Fibroblast of villous mesenchyme (primary cell): ENCODE data around the gene SLFN5. TPM values are rescaled to one million over a fixed set of nuclear protein-coding genes. Genes with fewer than 3 reads are reported as not detected.
"Not testable (repeated sequence)": the region's sequence is repeated elsewhere in the genome, so short reads cannot be mapped to it uniquely, and the experiment has no call there.

Experiments used
- DNase-seq: peaks from one replicate; pipeline ENCODE4 v3.0.0-alpha.2; 2010; ENCODE audit warnings: low read depth
- H3K4me3 ChIP-seq: 2 replicates; pipeline ENCODE4 v1.5.1; 2011; ENCODE audit warnings: low read depth, mild to moderate bottlenecking, low read length
- total RNA-seq: library from RNA; depleted of rRNA; stranded (reverse); fragments of >200 nt; gene quantifications from 2 replicates; pipeline ENCODE4 v1.2.3, GENCODE V29; 2012
- TF ChIP-seq, protein P1 (sequence below): IDR thresholded peaks from 2 replicates; pipeline ENCODE4 v1.5.1; 2012; ENCODE audit warnings: low read depth, mild to moderate bottlenecking, low read length; ENCODE audit not compliant: insufficient read depth

SLFN5 gene
- total RNA-seq, 1 donor, result 67.8 TPM

DNA sequence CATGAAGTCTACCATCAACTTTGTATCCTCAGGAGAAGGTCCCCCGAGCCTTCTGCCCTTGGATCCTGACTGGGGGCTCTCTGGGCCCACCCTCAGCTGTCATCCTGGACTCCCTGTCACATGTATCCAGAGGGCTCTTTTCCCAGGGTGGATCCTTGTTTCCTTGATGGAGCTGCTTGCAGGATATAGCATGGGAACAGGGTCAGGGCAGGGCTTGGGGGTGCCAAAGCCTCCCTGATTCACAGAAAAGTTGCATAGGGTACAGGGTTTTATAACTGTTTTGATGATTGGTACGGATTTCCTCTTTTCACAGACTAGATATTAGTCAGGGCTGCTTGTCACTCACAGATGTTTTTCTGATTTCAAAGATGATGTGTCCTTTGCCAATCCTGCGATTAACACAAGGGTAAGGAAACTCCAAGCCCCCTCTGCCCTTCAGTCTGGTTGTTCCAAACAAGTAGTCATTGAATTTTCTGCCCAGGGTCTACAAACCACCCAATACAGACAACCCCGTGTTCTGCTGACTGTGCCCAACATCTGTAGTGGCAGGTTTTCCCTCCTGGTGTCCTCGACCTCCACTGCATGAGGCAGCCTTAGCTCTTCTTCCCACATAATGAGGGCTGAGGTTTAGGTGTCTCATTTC lies 28.1 kb upstream of the SLFN5 start:
- H3K4me3 ChIP-seq, result no peak overlapping the region
- TF ChIP-seq, protein P1, sequence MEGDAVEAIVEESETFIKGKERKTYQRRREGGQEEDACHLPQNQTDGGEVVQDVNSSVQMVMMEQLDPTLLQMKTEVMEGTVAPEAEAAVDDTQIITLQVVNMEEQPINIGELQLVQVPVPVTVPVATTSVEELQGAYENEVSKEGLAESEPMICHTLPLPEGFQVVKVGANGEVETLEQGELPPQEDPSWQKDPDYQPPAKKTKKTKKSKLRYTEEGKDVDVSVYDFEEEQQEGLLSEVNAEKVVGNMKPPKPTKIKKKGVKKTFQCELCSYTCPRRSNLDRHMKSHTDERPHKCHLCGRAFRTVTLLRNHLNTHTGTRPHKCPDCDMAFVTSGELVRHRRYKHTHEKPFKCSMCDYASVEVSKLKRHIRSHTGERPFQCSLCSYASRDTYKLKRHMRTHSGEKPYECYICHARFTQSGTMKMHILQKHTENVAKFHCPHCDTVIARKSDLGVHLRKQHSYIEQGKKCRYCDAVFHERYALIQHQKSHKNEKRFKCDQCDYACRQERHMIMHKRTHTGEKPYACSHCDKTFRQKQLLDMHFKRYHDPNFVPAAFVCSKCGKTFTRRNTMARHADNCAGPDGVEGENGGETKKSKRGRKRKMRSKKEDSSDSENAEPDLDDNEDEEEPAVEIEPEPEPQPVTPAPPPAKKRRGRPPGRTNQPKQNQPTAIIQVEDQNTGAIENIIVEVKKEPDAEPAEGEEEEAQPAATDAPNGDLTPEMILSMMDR, result no peak
- DNase-seq, result no peak

DNA sequence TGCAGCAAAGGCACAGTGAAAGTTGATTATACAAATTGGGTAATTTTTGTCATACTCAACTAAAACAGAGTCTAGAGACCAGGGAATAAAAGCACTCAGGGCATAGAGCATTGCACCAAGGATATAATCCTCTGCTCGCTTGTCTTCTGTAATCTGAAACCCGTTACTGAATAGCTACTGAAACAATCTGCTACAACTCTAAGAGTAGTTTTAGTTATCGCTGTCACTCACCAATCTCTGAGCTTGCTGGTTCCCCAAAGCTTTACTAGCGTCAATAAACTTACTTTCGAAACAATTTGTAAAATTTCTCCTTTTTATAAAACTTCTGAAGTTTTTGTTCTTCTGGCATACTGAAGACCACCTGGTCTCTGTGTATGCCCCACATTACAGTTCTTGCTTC lies 25.8 kb upstream of the SLFN5 start:
- DNase-seq, result no peak
- TF ChIP-seq, protein P1, result no peak
- H3K4me3 ChIP-seq, result no peak overlapping the region

DNA sequence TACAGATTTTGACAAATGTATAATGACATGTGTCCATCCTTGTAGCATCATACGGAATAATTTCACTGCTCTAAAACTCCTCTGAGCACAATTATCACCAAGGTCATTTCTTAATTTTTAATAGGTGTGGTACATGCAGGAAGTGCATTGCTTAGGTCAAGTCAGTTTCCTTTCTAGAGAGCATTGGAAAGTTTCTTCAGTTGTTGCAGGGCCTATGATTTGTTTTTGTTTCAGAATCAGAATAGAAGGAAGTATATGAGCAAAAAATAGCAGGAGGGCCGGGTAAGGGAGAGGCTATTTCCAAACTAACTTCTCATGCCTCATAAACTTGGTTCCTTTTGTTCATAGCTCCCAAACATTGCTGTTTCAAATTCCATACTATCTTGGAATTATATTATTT lies 24.0 kb upstream of the SLFN5 start:
- TF ChIP-seq, protein P1, result no peak
- DNase-seq, result no peak
- H3K4me3 ChIP-seq, result no peak overlapping the region

DNA sequence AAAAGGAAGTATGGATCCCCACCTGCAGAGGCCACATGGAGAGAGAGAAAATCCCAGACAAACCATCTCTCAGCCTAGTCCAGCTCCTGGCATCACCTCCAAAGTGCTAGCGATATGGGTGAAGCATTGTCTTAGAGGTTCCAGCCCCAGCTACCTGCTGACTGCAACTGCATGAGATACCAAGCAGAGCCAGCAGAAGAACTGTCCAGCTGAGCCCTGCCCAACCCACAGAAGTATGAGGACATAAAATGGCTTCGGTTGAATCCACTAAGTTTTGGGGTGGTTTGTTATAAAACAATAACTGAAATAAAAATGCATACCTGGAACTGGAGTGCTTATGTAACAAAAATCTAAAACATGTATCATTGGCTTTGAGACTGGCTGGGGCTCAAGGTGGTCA lies 20.4 kb upstream of the SLFN5 start:
- TF ChIP-seq, protein P1, result no peak
- no peak overlapping the region for H3K4me3 ChIP-seq
- no peak for DNase-seq

DNA sequence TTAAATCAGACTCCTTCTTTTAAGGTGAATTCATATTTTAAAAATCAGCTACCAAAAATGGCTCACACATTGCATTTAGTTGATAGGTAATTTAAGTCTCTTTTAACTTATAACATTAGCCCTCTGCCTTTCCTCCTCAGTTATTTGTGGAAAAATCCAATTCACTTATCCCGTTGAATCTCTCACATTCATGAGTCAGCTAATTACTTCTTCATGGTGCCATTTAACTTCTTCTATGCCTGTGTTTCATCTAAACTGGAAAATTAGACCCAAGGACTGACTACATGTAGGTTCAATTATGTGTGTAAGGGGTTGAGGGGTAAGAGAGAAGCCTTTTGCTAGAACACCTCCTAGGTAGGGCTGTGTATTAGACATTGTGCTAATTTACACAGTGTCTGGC lies 18.4 kb upstream of the SLFN5 start:
- no peak overlapping the region for H3K4me3 ChIP-seq
- DNase-seq, result no peak
- TF ChIP-seq, protein P1, result no peak

DNA sequence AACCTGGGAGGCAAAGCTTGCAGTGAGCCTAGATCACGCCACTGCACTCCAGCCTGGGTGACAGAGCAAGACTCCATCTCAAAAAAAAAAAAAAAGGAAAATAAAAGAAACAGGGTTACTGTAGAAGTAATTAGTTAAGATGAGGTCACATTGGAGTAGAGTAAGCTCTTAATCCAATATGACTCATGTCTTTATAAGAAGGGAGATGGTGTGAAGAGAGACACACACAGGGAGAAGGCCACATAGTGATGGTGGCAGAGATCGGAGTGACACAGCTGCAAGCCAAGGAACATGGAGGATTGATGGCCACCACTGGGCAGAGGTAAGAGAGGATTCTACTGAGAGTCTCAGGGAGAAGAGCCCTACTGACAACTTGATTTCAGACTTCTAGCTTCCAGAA lies 15.3 kb upstream of the SLFN5 start:
- DNase-seq, result no peak
- TF ChIP-seq, protein P1, result no peak

DNA sequence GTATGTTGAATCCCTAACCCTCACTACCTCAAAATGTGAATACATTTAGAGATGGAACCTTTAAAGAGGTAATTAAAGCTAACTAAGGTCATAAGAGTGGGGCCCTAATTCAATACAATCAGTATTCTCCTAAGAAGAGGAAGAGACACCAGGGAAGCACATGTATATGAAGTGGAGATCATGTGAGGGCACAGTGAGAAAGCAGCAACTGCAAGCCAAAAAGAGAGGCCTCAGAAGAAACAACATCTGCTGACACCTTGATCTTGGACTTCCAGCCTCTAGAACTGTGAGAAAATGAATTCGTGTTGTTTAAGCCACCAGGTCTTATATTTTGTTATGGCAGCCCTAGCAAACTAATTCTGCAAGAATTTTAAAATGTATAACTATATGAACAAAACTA lies 13.2 kb upstream of the SLFN5 start:
- H3K4me3 ChIP-seq, result no peak overlapping the region
- DNase-seq, result no peak
- TF ChIP-seq, protein P1, result no peak

More for the DNA sequence above, 15.3 kb upstream of the SLFN5 start:
- H3K4me3 ChIP-seq, result no peak overlapping the region

DNA sequence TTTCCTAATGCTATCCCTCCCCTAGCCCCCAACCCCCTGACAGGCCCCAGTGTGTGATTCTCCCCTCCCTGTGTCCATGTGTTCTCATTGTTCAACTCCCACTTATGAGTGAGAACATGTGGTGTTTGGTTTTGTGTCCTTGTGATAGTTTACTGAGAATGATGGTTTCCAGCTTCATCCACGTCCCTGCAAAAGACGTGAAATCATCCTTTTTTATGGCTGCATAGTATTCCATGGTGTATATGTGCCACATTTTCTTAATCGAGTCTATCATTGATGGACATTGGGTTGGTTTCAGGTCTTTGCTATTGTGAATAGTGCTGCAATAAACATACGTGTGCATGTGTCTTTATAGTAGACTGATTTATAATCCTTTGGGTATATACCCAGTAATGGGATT lies 8.6 kb upstream of the SLFN5 start:
- not testable (repeated sequence) for DNase-seq, H3K4me3 ChIP-seq
